Measurements from ENCODE around the gene GRID1. TPM values are rescaled to one million over a fixed set of nuclear protein-coding genes. Genes with fewer than 3 reads are reported as not detected.

GRID1 gene
- total RNA-seq, 1 donor from 2014 or later, result 0.75 TPM

DNA sequence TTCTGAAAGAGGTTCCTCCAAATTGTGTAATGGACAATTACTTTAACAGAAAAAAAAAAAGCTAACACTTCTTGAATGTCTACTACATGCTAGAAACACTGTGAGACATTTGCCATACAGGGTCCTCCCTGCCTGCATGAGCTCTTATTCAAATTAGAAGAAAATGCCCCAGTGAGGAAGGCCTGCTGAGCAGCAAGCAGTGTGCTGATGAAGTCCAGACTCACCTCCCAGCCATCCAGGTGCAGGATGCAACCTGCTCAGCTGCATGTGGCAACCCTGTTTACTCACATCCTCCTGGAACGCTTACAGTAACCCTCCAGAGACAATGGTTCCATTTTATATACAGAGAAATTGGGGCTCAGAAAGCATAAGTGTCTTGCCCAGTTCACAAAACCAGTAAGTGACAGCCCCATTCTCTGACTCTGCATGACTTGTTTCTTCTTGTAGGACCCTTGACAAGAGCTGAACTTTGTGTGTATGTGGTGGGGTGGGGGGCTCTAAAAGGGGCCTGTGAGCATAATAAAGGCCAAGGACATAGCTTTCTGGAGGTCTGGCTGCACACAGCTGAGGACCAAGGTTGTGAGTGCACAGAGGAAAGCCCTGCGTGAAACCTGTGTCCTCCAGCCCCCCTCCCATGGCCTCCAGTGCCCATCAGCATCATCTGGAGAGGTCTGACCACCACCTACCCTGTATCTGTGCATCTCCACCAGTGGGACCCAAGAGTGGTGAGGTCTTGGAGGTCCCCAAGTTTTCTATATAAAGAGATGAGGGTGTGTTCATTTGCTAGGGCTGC is 387.8 kb downstream of the GRID1 start:
- H3K9ac ChIP-seq (ENCODE audit: low read length), result no peak overlapping the region
- no peaks in the 10 kb centered on the region for H4K20me1 ChIP-seq (ENCODE audit: insufficient read depth, low read length)
- H3K79me2 ChIP-seq (ENCODE audit: insufficient read depth, low read length), result no peaks in the 10 kb centered on the region
- Mint-ChIP-seq H3K4me1 (ENCODE audit: low read depth, unreplicated experiment) (no peaks in the 10 kb centered on the region), H3K36me3 (ENCODE audit: low read depth, unreplicated experiment) (no peaks in the 10 kb centered on the region), H3K9me3 (ENCODE audit: unreplicated experiment) (peaks cover 2% of the 10 kb centered on the region), H3K4me3 (ENCODE audit: unreplicated experiment) (no peak overlapping the region), H3K27ac (ENCODE audit: unreplicated experiment) (no peak overlapping the region), H3K27me3 (ENCODE audit: low read depth, unreplicated experiment) (peaks cover 8% of the 10 kb centered on the region)
- no peak for DNase-seq (ENCODE audit: low read depth)
- no peak for TF ChIP-seq EZH2 (IDR thresholded peaks at IDR 0.05; ENCODE audit: insufficient read depth, low read length)
- TF ChIP-seq, protein P1, sequence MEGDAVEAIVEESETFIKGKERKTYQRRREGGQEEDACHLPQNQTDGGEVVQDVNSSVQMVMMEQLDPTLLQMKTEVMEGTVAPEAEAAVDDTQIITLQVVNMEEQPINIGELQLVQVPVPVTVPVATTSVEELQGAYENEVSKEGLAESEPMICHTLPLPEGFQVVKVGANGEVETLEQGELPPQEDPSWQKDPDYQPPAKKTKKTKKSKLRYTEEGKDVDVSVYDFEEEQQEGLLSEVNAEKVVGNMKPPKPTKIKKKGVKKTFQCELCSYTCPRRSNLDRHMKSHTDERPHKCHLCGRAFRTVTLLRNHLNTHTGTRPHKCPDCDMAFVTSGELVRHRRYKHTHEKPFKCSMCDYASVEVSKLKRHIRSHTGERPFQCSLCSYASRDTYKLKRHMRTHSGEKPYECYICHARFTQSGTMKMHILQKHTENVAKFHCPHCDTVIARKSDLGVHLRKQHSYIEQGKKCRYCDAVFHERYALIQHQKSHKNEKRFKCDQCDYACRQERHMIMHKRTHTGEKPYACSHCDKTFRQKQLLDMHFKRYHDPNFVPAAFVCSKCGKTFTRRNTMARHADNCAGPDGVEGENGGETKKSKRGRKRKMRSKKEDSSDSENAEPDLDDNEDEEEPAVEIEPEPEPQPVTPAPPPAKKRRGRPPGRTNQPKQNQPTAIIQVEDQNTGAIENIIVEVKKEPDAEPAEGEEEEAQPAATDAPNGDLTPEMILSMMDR (IDR thresholded peaks at IDR 0.05; ENCODE audit: insufficient read depth, low read depth, low read length), result no peak
- no peak overlapping the region for H2AFZ ChIP-seq (ENCODE audit: low read depth, low read length)
- H3K4me1 ChIP-seq (ENCODE audit: insufficient read depth, low read length), result no peaks in the 10 kb centered on the region
- no peaks in the 10 kb centered on the region for H3K36me3 ChIP-seq (ENCODE audit: insufficient read depth, low read length)
- H3K4me3 ChIP-seq (ENCODE audit: insufficient read depth, low read depth, low read length), result no peak overlapping the region
- no peak overlapping the region for H3K4me2 ChIP-seq (ENCODE audit: low read length)
- H3K9me3 ChIP-seq (ENCODE audit: insufficient read depth, low read depth, low read length), result peaks cover 3% of the 10 kb centered on the region
- FAIRE-seq, result no peak
- H3K27ac ChIP-seq (ENCODE audit: low read depth, low read length), result no peak overlapping the region
- H3K27me3 ChIP-seq (ENCODE audit: insufficient read depth, low read length), result no peaks in the 10 kb centered on the region

DNA sequence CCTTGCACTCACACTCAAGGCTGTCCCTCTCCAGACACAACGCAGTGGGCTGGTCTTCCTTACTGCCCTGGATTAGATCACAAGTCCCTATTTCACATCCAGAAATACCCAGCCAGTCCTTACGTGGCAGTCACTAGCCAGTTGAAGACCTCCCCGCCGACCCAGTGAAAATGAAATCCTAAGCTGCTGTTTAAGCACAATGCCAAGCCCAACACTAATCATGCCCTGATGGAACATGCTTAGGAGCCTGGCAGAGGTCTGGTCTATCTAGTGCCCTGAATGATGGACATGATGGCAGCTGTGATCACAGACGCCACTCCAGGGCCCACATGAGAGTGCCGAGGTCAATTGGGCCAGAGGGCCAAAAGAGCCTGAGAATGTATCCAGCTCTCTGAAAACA is 389.0 kb downstream of the GRID1 start:
- Mint-ChIP-seq H3K36me3 (ENCODE audit: low read depth, unreplicated experiment) (no peaks in the 10 kb centered on the region), H3K27ac (ENCODE audit: unreplicated experiment) (no peak overlapping the region), H3K27me3 (ENCODE audit: low read depth, unreplicated experiment) (peaks cover 7% of the 10 kb centered on the region), H3K4me3 (ENCODE audit: unreplicated experiment) (no peak overlapping the region), H3K4me1 (ENCODE audit: low read depth, unreplicated experiment) (no peaks in the 10 kb centered on the region), H3K9me3 (ENCODE audit: unreplicated experiment) (peaks cover 2% of the 10 kb centered on the region)
- no peaks in the 10 kb centered on the region for H3K79me2 ChIP-seq (ENCODE audit: insufficient read depth, low read length)
- no peak overlapping the region for H3K9ac ChIP-seq (ENCODE audit: low read length)
- no peaks in the 10 kb centered on the region for H3K36me3 ChIP-seq (ENCODE audit: insufficient read depth, low read length)
- DNase-seq (ENCODE audit: low read depth) (no peak), FAIRE-seq (no peak)
- no peak overlapping the region for H3K4me2 ChIP-seq (ENCODE audit: low read length)
- no peak overlapping the region for H2AFZ ChIP-seq (ENCODE audit: low read depth, low read length)
- H3K27ac ChIP-seq (ENCODE audit: low read depth, low read length), result no peak overlapping the region
- H3K4me1 ChIP-seq (ENCODE audit: insufficient read depth, low read length), result no peaks in the 10 kb centered on the region
- no peak overlapping the region for H3K4me3 ChIP-seq (ENCODE audit: insufficient read depth, low read depth, low read length)
- TF ChIP-seq EZH2 (IDR thresholded peaks at IDR 0.05; ENCODE audit: insufficient read depth, low read length), result no peak
- TF ChIP-seq, protein P1 (IDR thresholded peaks at IDR 0.05; ENCODE audit: insufficient read depth, low read depth, low read length), result no peak
- H4K20me1 ChIP-seq (ENCODE audit: insufficient read depth, low read length), result no peaks in the 10 kb centered on the region
- H3K9me3 ChIP-seq (ENCODE audit: insufficient read depth, low read depth, low read length), result peaks cover 3% of the 10 kb centered on the region
- no peaks in the 10 kb centered on the region for H3K27me3 ChIP-seq (ENCODE audit: insufficient read depth, low read length)

DNA sequence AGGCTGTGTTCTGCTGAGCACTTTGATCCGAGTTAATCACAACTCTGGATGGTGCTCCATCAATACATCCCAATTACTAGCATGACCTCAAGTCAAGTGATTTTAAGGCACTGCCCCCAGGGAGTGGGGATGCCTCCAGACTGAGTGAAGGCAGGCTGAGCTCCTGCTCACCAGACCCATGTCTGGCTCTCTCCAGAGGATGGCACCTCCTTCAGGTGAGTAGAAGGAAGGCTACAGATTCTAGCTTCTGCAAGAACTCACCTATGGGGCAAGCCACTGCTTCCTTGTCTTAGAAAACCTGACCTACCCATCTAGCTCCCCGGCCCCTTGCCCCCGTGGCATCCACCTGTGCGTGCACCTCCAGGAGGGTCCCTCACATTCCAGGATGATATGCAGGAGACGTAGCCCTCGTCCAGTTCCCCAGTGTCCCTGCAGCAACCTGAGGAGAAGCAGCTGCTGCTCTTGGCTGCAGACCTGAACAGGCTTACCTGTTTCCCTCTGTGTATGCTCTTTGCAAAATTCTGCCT is 390.3 kb downstream of the GRID1 start:
- Mint-ChIP-seq H3K27me3 (ENCODE audit: low read depth, unreplicated experiment) (peaks cover 7% of the 10 kb centered on the region), H3K9me3 (ENCODE audit: unreplicated experiment) (peaks cover 2% of the 10 kb centered on the region), H3K4me3 (ENCODE audit: unreplicated experiment) (no peak overlapping the region), H3K4me1 (ENCODE audit: low read depth, unreplicated experiment) (no peaks in the 10 kb centered on the region), H3K36me3 (ENCODE audit: low read depth, unreplicated experiment) (no peaks in the 10 kb centered on the region), H3K27ac (ENCODE audit: unreplicated experiment) (no peak overlapping the region)
- no peaks in the 10 kb centered on the region for H3K27me3 ChIP-seq (ENCODE audit: insufficient read depth, low read length)
- peaks cover 3% of the 10 kb centered on the region for H3K9me3 ChIP-seq (ENCODE audit: insufficient read depth, low read depth, low read length)
- no peak overlapping the region for H3K9ac ChIP-seq (ENCODE audit: low read length)
- DNase-seq (ENCODE audit: low read depth), result no peak
- no peak overlapping the region for H3K27ac ChIP-seq (ENCODE audit: low read depth, low read length)
- TF ChIP-seq, protein P1 (IDR thresholded peaks at IDR 0.05; ENCODE audit: insufficient read depth, low read depth, low read length), result no peak
- H3K4me1 ChIP-seq (ENCODE audit: insufficient read depth, low read length), result no peaks in the 10 kb centered on the region
- FAIRE-seq, result no peak
- no peak overlapping the region for H3K4me3 ChIP-seq (ENCODE audit: insufficient read depth, low read depth, low read length)
- H3K4me2 ChIP-seq (ENCODE audit: low read length), result no peak overlapping the region
- H3K79me2 ChIP-seq (ENCODE audit: insufficient read depth, low read length), result no peaks in the 10 kb centered on the region
- H4K20me1 ChIP-seq (ENCODE audit: insufficient read depth, low read length), result no peaks in the 10 kb centered on the region
- no peak overlapping the region for H2AFZ ChIP-seq (ENCODE audit: low read depth, low read length)
- no peaks in the 10 kb centered on the region for H3K36me3 ChIP-seq (ENCODE audit: insufficient read depth, low read length)
